ENCODE results near the gene ABL1. TPM values are rescaled to one million over a fixed set of nuclear protein-coding genes. Genes with fewer than 3 reads are reported as not detected.
"Not testable (repeated sequence)": the region's sequence is repeated elsewhere in the genome, so short reads cannot be mapped to it uniquely, and the experiment has no call there.

Gene ABL1
- total RNA-seq, 4 donors from 2014 or later: 58.0 to 105 (median 78.6) TPM

- Histone ChIP-seq H3K36me3 (no peaks in the 10 kb centered on the region), H3K4me1 (peaks cover 0 to 33% (median 8%) of the 10 kb centered on the region in 4 donors), H3K4me3 (no peak overlapping the region), H3K9me3 (peaks cover 0 to 17% (median 0%) of the 10 kb centered on the region in 4 donors), H3K27me3 (no peaks in the 10 kb centered on the region), H3K27ac (no peak overlapping the region)
- TF ChIP-seq EP300 (IDR thresholded peaks at IDR 0.05) (no peak), CTCF (IDR thresholded peaks at IDR 0.05) (no peak), POLR2A (IDR thresholded peaks at IDR 0.05) (no peak)
- 85% methylated on average over 7 of the region's 7 CpGs for WGBS, 2 donors
- no peak for DNase-seq (ENCODE audit: low spot score in 2 of 2)
Observed at GRCh38 chr9:130791303-130791894, 43.7 kb upstream of the ABL1 start.

- Histone ChIP-seq H3K27me3 (no peaks in the 10 kb centered on the region), H3K36me3 (no peaks in the 10 kb centered on the region), H3K9me3 (peaks cover 0 to 17% (median 0%) of the 10 kb centered on the region in 4 donors), H3K4me1 (peaks cover 0 to 27% (median 8%) of the 10 kb centered on the region in 4 donors), H3K27ac (peak overlapping the region in 2 of 4 donors; percentile 9 to 56), H3K4me3 (no peak overlapping the region)
- TF ChIP-seq CTCF (IDR thresholded peaks at IDR 0.05) (no peak), POLR2A (IDR thresholded peaks at IDR 0.05) (no peak), EP300 (IDR thresholded peaks at IDR 0.05) (no peak)
- WGBS, 2 donors: 97 to 100% methylated on average over 7 of the region's 7 CpGs
- DNase-seq (ENCODE audit: low spot score in 2 of 2): no peak
Observed at GRCh38 chr9:130793589-130793988, 41.5 kb upstream of the ABL1 start.

- peak overlapping the region in 2 of 4 donors; percentile 9 to 56 for H3K27ac ChIP-seq
- WGBS, 2 donors: 20 to 22% methylated on average over 2 of the region's 2 CpGs
- H3K4me1 ChIP-seq: peaks cover 0 to 27% (median 8%) of the 10 kb centered on the region in 4 donors
- peaks cover 0 to 12% (median 0%) of the 10 kb centered on the region in 4 donors for H3K9me3 ChIP-seq
- DNase-seq (ENCODE audit: low spot score in 2 of 2); H3K4me3 ChIP-seq; H3K27me3 ChIP-seq; H3K36me3 ChIP-seq: not testable (repeated sequence)
Observed at GRCh38 chr9:130794021-130794420, 41.0 kb upstream of the ABL1 start.

- H3K9me3 ChIP-seq; DNase-seq (ENCODE audit: low spot score in 2 of 2); H3K27me3 ChIP-seq; H3K4me3 ChIP-seq; H3K36me3 ChIP-seq: not testable (repeated sequence)
- WGBS, 2 donors: 34 to 49% methylated on average over 3 of the region's 3 CpGs
- peak in 1 of 2 donors; percentile 78 for TF ChIP-seq EP300 (IDR thresholded peaks at IDR 0.05)
- peak overlapping the region in 2 of 4 donors; percentile 63 to 75 for H3K27ac ChIP-seq
- H3K4me1 ChIP-seq: peaks cover 0 to 27% (median 8%) of the 10 kb centered on the region in 4 donors
Observed at GRCh38 chr9:130794423-130794822, 40.6 kb upstream of the ABL1 start.

GRCh38 chr9:130794923-130795495, 40.0 kb upstream of the ABL1 start:
- Histone ChIP-seq H3K4me1 (peaks cover 0 to 27% (median 8%) of the 10 kb centered on the region in 4 donors), H3K27ac (peak overlapping the region in 3 of 4 donors; percentile 37 to 75 (median 63))
- no peak for TF ChIP-seq CTCF (IDR thresholded peaks at IDR 0.05)
- TF ChIP-seq EP300 (IDR thresholded peaks at IDR 0.05): no peak
- TF ChIP-seq POLR2A (IDR thresholded peaks at IDR 0.05): no peak

GRCh38 chr9:130803116-130803515, 31.9 kb upstream of the ABL1 start:
- not testable (repeated sequence) for H3K36me3 ChIP-seq; H3K9me3 ChIP-seq; H3K4me3 ChIP-seq; H3K27me3 ChIP-seq; H3K27ac ChIP-seq; DNase-seq (ENCODE audit: low spot score in 2 of 2)
- peaks cover 0 to 12% (median 0%) of the 10 kb centered on the region in 4 donors for H3K4me1 ChIP-seq
- WGBS, 2 donors: 88 to 91% methylated on average over 11 of the region's 11 CpGs

More at GRCh38 chr9:130794923-130795495, 40.0 kb upstream of the ABL1 start:
- DNase-seq (ENCODE audit: low spot score in 2 of 2): no peak
- 70 to 77% methylated on average over 6 of the region's 6 CpGs for whole genome bisulfite sequencing, 2 donors
- H3K4me3 ChIP-seq: no peak overlapping the region
- no peaks in the 10 kb centered on the region for H3K27me3 ChIP-seq
- H3K36me3 ChIP-seq: no peaks in the 10 kb centered on the region
- peaks cover 0 to 3% (median 0%) of the 10 kb centered on the region in 4 donors for H3K9me3 ChIP-seq
